ENCODE measurements around the gene FHIT.

The FHIT gene

DNA sequence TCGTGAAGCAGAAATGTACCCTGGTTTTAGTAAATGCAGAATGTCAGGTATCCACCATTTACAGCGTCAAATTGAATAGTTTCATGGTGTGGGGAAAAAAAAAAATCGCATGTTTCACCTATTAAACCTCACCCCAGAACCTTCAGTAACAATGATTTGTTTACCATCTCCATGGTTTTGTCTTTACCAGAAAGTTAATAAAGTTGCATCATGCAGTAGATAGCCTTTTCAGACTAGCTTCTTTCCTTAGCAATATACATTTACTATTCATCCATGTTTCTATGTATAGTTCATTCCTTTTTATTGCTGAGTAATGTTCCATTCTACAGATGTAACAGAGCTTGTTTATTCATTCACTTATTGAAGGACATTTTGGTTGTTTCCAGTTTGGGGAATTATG is 1066.1 kb downstream of the FHIT start:
- DNase-seq: no peak

DNA sequence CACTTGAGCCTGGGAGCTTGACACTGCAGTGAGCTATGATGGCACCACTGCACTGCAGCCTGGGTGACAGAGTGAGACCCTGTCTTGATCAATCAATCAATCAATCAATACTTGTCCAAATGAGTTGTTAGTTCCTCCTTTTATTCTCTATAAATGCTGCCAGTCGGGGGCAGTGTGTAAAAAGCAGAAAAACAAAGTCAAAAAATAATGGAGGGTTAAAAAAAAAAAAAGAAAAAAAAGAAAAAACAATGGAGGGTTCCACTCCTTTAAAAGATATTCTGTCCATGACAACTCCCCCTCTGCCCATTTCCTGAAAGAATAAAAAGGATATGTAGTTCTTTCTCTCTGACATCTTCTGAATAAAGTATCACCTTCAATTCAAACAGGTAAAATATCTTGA is 1068.6 kb downstream of the FHIT start:
- no peak for DNase-seq

DNA sequence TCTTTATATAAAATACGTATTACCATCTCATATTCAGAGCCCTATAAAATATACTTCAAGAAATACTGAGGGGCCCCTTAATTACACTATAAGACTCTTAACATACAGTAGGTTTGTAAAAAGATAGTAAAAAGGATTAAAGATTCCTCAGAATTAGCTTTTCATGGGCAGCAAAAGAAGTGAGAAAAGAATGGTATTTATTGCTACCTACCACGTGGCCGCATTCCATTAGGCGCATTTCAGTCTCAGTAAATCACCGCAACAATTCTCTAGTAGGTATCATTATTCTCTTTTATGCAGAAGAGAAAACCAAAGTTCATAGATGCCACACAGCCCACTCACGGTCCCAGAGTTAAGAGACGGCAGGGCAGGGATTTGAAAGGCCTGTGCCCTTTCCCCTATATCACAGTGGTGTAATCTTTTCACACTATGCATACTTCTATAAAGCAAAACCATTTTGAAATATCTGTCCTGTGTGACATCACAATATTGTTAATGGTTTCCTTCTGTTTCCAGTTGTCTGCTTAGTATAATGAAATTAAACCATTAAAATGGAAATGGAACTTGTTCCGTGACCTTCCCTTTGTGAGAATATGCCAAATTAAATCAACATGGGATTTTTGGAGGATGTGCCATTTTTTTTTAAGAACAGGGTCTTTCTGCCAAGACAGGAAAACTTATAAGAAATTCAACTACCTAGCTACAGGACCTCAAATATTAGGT is 1072.2 kb downstream of the FHIT start:
- no peak for DNase-seq

DNA sequence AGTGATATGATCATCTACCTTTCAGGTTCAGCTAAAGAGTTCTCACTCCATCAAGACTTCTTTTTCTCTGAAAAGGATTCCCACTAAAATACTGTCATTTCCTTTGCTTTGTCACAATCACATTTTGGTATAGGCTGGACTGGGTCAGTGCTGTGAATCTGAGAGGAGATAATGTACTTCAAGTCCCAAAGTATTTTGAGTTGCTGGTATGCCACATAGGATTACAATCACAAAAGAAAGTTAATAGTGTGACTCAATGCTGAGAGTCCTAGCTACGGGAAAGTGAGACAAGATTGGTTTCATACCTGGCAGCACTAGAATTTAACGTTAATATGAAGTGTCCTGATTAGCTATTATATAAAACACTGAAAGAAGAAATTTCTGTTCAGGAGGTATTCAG is 1073.5 kb downstream of the FHIT start:
- no peak for DNase-seq

DNA sequence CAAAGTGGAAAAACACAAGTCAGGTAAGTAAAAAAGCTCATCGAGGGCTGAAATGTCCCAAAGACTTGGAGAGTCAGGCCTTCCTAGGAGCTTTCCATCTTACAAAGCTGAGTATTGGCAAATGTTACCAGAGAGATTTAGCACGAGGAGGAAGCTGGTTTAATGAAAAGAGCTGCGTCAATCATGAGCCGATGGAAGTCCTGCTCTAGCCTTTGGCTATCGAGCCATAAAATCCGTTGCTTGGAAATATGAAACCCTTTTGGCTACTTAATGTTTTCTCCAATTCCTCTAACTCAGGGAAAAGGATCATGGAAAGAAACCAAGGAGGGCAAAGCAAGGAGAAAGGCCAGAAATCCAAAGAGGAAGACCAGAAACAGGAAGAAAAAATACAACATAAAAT is 1074.6 kb downstream of the FHIT start:
- no peak for DNase-seq

DNA sequence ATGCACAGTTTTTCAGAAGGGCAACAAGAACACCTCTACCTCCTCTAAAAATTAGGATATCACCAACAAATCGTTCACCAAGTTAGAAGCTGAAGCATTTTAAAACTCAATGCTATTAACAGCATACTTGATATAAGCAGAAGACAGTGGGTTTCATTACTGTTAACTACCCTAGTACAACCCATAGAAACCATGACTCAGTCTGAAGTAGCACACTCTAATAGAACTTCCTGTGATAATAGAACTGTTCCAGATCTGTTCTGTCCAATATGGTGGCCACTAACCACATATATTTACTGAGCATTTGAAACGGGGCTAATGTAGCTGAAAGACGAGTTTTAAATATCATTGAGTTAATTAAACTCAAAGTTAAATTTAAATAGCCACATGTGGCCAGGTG is 1075.6 kb downstream of the FHIT start:
- no peak for DNase-seq

DNA sequence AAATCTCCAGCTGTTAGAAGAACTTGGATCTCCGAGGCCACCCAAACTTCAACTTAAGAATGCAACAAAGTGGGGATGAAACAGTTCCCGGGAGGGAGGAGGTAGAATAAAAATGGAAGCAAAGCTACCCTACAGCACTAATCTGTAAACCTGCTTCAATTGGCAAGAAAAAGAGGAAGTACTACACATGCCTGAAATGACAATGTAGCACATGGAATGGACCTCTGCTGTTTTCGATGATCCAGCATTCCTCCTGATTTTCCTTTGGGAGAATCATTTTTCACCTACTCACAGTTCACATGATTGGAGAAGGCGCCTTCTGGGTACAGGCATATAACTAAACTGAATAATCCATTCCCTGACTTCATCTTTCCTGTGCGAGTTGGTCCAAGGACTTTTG is 1081.5 kb downstream of the FHIT start:
- no peak for DNase-seq

DNA sequence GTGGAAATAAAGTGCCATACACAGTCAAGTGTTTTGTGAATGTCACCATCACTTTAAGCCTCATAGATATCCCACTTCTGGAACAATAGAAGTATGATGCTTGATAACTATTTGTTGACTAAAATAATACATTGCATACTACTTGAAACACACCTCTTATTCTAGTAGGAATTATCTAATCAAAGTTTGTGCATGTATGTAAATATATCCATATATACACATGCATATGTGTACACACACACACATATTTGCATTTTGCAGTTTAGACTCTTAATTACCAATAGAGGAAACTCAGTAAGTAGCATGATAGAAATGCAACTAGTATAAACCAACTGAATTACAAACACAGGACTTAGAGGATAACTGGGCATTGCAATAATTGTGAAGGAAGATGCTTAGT is 1084.1 kb downstream of the FHIT start:
- DNase-seq: no peak

DNA sequence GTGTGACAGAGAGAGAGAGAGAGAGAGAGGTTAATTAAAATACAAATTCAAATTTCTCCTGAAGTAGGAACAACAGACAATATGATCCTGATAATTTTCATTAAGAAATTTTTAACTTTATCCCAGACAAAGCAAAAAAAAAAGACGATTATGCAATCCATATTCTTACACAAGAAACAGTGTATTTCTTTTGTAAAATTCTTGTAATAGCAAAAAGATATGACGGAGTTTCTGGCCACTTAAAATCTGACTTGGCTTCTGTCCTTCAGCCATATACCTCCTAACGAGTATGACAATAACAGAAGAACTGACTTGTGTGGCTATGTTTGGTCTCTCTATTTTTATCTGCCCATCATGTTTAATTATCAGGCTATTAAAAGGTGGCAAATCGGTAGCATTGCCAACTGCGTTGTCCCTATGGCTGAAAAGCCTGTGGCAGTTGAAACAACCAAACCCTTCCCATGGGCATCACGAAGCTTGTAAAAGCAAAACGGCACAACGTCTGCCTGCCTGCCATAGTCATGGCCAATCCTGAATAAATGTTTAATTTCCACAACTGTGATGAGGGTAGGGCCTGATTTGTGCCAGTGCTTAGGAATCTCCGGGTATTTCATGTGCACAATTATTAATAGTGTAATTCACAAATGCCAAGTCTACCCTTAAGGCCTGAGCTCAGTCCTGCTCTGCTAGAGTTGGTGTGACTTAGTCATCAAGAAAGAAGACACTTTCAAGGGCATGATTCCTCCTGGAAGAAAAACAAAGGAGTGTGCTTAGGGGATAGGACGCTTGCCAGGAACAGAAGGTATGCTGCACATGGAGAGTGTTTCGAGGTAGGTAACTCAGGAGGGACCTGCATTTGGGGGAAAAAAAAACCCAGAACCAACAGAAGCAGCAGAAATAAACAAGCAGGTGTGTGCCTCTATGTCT is 1090.2 kb downstream of the FHIT start:
- DNase-seq: no peak

DNA sequence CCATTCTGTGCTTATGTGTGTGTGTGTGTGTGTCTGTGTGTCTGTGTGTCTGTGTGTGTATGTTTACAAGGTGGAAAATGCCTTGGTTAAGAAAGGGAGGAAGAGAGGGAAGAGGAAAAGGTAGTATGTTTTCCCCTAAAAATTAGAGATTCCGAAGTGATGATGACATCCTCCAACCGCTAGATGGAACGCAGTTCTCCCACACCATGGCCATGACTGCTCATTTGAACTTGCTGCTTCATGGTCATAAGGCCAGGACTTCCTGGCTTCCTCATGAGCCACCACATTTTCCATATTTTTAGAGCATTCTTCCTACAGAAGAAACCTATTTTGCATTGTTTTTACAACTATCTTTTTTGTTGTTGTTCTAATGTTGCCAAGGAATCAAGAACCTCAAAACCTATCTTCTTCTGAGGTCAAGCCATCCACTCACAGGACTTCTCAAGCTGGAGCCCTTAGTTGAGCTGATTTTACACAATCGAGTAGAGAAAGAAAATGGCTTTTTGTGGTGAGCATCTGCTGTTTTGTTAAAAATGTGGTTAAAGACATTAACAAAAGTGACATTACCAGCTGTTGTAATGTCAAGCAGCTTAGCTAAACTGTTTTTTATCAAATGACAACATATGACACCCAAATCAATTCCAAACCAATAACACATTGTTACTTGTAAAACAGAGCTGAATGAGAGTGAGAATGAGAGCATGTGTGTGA is 1091.0 kb downstream of the FHIT start:
- no peak for DNase-seq

DNA sequence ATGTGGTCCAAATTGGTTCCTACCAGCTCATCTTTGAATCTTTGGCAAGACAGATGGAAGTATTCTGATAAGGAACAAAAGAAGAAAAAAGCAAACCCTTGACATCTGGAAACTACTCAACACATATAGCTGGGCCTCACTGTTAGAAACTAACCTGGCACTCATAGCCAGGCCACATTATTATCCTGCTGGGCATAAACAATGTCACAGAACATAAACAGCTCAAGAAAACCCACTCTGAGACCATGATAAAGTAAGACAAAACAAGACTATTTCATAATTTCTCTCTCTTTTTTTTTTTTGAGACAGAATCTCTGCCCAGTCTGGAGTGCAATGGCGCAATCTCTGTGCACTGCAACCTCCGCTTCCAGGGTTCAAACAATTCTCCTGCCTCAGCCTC is 1093.2 kb downstream of the FHIT start:
- no peak for DNase-seq

DNA sequence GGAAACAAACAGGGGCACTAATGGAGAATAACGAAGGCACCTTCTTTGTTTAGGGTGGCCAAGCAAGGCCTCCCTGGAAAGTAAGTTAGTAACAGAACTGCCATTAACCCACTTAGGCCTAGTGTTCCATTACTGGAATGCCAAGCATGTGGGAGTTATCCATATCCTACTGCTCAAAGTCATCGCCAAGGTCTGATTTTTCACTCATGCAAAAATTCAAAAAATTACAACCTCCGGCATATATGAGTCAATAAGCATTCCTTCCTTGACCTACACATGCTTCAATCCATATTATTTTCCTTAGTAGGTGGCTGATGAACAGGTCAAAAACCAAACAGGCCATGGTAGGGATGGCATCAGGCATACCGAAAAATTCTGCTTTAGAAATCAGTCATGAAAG is 1097.2 kb downstream of the FHIT start:
- no peak for DNase-seq

DNA sequence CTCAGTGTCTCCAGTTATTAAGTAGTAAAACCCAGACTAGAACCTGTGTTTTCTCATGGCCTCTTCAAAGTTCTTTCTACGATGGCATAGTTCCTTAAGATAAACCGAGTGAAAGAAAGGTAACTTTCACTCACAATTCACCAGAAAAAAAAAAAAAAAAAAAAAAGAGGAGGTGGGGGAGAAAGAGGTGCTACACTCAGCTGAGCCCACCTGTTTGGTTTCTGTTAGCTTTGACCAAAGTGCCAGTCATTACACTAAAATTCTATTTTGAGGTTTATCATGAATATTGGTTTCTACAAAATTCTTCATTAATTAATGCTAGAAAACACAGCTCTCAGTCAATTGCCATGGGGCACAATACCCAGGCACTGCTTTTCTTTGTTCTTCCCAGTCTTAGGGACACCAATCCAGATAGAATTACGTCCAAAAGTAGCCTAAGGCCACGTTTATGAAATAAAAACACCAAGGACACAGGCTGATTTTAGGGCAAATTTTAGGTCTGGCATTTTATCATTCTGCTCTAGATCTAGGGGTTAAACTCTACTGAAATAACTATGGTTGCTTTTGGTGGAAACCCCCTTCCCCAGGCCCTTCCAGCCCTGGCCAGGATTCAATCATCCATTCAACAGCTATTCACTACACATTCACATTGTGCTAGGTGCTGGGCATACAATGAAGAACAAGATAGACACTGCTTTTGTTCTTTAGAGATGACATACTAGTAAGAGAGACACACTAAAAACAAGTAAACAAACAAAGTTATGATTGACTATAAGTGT is 1097.8 kb downstream of the FHIT start:
- DNase-seq: no peak

DNA sequence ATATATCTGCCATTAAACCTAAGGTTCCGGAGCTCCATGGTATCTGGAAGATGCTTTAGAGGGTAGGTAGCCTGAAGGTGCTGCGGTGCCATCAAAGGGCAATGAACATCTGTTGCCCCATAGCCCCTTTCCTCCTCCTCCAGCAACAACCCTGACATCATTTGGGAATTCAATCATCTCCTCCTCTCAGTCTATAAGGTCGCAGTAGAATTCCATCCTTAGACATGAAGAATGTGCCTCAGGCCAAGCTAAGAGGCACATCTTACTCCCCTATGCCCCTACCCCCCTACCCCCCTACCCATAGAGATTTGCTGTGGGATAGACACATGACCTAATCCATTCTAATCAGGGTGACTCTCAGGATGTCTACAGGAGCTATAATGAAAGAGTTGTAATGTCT is 1101.8 kb downstream of the FHIT start:
- no peak for DNase-seq

DNA sequence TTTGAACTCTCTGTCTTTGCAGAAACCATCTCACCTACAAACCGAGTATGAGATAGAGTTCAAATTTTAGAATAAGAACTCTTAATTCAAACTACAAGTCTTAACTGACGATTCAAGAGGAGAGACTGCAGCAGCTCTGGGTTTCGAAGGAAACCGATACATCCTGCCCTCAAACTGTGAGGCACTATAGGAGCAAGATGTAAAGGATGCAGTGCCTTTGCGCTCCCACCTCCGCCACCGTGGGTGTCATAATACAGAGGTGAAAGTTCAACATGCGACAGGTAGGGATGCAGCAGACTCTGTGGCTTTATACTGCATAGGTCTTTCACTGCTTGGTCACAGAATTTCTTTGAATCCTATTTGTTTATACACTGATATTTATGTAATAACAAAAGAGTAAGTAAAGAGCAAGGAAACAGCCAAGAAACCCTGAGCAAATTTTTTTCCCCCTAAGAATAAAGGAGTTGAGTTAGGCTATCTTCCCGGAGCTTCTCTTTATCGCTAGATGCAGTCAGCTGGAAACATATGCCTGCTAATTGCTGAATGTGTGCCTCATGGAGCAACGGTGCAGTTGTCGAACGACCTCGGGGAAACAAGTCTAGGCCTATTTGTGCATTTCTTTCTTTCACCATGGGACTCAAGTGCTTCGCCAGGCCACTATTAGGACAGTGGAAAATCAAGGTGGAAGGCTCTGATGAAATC is 1103.9 kb downstream of the FHIT start:
- DNase-seq: peak in 1 of 2 experiments; percentile 8

DNA sequence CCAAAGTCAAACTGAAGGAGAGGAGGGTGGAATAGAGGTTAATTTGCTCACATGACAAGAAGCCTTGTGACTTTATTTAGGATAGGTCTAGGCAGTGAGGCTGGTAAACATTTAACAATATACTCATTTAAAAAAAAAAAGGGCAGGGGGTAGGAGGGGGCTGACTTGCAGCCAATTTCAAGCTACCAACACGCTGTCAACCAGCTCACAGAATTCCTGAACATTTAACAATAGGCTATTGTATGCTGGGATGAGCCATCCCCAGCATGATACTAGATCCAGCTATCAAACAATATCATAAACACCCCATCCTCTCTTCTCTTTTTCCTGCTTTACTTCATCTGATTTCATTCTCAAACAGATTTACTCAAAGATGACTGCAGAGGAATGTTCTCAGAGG is 1105.1 kb downstream of the FHIT start:
- DNase-seq: no peak

DNA sequence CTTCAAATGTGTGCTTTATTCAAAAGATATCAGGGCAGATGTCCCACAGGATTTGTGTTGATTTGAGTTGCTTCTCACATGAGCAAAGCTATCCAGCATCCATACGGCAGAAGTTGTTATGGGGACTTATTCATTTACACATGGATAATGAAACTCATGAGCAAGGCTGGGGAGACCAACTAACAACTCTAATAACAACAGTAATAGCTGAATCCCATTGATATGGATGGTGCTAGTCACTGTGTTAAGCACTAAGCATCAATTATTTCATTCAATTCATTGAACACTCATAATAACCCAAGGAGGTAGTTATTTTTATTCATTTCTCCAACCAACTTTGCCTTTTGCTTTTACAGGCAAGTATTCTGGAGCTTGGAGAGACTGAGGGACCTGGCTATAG is 1107.2 kb downstream of the FHIT start:
- no peak for DNase-seq

DNA sequence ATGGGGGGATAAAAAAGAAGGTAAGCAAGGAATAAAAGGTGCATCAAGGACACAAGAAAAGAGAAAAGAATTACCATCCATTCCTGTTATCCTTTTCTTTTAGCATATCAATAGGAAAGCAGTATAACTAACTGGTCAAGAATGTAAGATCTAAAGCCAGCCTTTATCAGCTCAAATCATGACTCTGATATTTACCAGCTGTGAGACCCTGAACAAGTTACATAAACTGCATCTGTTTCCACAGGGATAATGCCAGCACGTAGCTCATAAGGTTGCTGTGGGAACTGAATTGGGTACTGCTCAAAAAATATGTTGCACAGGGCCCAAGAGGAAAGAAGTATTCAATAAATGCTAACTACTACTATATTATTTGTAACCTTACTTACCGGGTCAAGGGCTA is 1109.2 kb downstream of the FHIT start:
- no peak for DNase-seq

DNA sequence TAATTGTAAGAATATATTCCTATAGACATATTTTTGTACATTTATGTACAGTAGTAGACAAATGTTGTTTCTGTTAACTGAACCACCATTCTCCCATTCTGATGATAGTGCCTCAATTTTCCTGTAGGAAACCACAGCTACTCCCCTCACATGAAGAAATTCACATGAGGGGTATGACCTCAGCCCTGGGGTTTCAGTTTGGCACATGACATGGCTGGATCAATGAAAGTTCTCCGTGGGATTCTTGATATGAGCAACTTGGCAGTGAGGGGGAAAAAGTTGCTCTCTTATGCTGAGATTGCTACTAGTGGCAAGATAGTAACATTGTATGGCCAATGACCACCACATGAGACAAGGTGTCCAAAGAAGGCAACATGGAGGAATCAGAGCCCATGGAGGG is 1111.1 kb downstream of the FHIT start:
- no peak for DNase-seq

DNA sequence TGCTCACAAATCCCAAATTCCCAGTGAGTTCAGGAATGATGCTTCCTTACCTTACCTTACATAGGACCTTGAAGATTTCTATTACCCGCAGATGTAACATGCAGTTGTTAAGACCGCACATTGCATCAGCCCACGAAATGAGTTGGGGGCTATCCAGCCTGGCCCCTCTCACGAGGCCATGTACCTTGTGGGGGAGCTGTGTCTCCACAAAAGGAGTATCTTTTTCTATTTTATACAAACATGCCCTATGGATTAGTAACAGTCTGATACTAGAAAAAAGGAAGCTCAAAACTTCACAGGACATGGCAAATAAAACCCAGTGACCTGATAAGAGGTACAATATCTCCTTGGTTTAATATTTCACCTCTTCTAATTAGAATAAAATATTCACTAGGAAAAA is 1114.7 kb downstream of the FHIT start:
- DNase-seq: no peak

DNA sequence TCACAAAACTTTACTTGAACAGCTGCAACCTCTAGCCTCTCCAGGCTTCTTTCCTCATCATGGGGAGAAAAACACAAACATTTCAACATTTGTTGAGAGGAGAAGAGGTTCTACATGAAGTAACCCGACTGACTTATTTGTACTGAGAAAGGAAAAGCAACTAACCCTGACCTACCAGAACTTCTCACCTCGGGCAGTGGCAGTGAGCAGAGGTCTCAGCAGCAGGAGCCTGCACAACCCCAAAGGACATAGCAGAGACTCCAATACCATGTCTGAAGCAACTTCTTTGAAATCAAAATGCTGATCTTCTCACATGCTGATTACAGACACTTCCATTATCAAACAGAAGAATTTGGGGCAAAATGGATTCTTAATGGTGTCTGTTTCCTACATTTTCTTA is 1115.8 kb downstream of the FHIT start:
- DNase-seq: no peak
